KMS-11 (cell line): Measurements from ENCODE around the gene HS2ST1.
"Not testable (repeated sequence)": the region's sequence is repeated elsewhere in the genome, so short reads cannot be mapped to it uniquely, and the experiment has no call there.

Experiments used
- H2AFZ ChIP-seq: fragments of 200-600 bp; sonication (generic); 2 replicates; pipeline ENCODE4 v1.6.1; 2016; ENCODE audit warnings: antibody characterized with exemption, mixed run types, low read depth
- H3K27ac ChIP-seq: fragments of 200-600 bp; sonication (generic); 2 replicates; pipeline ENCODE4 v1.6.1; 2016; ENCODE audit warnings: mild to moderate bottlenecking, mixed run types
- H3K27me3 ChIP-seq: fragments of 200-600 bp; sonication (generic); 2 replicates; pipeline ENCODE4 v1.6.1; 2017; ENCODE audit warnings: mild to moderate bottlenecking, low read depth, mixed run types, moderate library complexity; ENCODE audit not compliant: insufficient read depth
- H3K36me3 ChIP-seq: fragments of 200-600 bp; sonication (generic); 2 replicates; pipeline ENCODE4 v1.6.1; 2017; ENCODE audit warnings: mild to moderate bottlenecking, mixed run types; ENCODE audit not compliant: insufficient read depth
- H3K4me1 ChIP-seq: fragments of 200-600 bp; sonication (generic); 2 replicates; pipeline ENCODE4 v1.6.1; 2016; ENCODE audit warnings: mild to moderate bottlenecking, low read depth, mixed run types; ENCODE audit not compliant: poor library complexity, severe bottlenecking
- H3K4me2 ChIP-seq: fragments of 200-600 bp; sonication (generic); 2 replicates; pipeline ENCODE4 v1.7.0; 2016; ENCODE audit warnings: mild to moderate bottlenecking, mixed run types
- H3K4me3 ChIP-seq: fragments of 200-600 bp; sonication (generic); IDR thresholded peaks from 2 replicates; pipeline ENCODE4 v1.6.1; 2017; ENCODE audit warnings: low read depth, low read length, mixed read lengths; ENCODE audit not compliant: insufficient read depth
- H3K79me2 ChIP-seq: fragments of 200-600 bp; sonication (generic); 2 replicates; pipeline ENCODE4 v1.6.1; 2016; ENCODE audit warnings: low read depth, mixed run types; ENCODE audit not compliant: insufficient read depth
- H3K9ac ChIP-seq: fragments of 200-600 bp; sonication (generic); 2 replicates; pipeline ENCODE4 v1.6.1; 2016; ENCODE audit warnings: mild to moderate bottlenecking, mixed run types
- H4K20me1 ChIP-seq: fragments of 200-600 bp; sonication (generic); 2 replicates; pipeline ENCODE4 v1.6.1; 2016; ENCODE audit warnings: mild to moderate bottlenecking, mixed run types; ENCODE audit not compliant: insufficient read depth
- TF ChIP-seq, protein P1 (sequence below): fragments of 200-600 bp; sonication (generic); conservative IDR thresholded peaks from 2 replicates; pipeline ENCODE4 v1.6.1; 2017; ENCODE audit warnings: low read depth, mild to moderate bottlenecking, antibody characterized with exemption, low read length, moderate library complexity, mixed read lengths

HS2ST1 gene

DNA sequence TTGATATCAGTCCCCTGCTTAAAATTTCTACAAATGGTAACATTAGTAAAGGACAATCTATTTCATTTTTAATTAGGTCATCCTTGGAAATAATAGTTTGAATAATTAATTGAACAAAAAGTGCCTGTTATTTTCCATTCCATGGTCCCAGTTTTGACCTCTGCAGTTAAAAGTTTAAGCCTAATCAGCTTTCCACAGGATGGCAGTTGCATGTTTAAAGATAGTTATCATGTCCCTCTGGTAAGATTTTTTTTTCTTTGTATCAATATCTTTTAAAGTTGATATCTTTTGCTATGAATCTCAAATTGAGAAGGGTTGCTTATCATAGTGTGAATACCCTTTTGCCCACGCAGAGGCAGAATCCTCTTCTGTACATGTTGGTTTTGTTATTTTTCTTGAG is 90.4 kb downstream of the HS2ST1 start:
- H3K4me3 ChIP-seq, result no peak overlapping the region
- no peaks in the 10 kb centered on the region for H4K20me1 ChIP-seq
- H3K4me1 ChIP-seq, result no peaks in the 10 kb centered on the region
- TF ChIP-seq, protein P1, sequence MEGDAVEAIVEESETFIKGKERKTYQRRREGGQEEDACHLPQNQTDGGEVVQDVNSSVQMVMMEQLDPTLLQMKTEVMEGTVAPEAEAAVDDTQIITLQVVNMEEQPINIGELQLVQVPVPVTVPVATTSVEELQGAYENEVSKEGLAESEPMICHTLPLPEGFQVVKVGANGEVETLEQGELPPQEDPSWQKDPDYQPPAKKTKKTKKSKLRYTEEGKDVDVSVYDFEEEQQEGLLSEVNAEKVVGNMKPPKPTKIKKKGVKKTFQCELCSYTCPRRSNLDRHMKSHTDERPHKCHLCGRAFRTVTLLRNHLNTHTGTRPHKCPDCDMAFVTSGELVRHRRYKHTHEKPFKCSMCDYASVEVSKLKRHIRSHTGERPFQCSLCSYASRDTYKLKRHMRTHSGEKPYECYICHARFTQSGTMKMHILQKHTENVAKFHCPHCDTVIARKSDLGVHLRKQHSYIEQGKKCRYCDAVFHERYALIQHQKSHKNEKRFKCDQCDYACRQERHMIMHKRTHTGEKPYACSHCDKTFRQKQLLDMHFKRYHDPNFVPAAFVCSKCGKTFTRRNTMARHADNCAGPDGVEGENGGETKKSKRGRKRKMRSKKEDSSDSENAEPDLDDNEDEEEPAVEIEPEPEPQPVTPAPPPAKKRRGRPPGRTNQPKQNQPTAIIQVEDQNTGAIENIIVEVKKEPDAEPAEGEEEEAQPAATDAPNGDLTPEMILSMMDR, result no peak
- H3K9ac ChIP-seq, result no peak overlapping the region
- no peaks in the 10 kb centered on the region for H3K79me2 ChIP-seq
- no peaks in the 10 kb centered on the region for H3K36me3 ChIP-seq
- H3K27me3 ChIP-seq, result no peaks in the 10 kb centered on the region
- H3K4me2 ChIP-seq, result no peak overlapping the region
- no peak overlapping the region for H2AFZ ChIP-seq
- H3K27ac ChIP-seq, result no peak overlapping the region

DNA sequence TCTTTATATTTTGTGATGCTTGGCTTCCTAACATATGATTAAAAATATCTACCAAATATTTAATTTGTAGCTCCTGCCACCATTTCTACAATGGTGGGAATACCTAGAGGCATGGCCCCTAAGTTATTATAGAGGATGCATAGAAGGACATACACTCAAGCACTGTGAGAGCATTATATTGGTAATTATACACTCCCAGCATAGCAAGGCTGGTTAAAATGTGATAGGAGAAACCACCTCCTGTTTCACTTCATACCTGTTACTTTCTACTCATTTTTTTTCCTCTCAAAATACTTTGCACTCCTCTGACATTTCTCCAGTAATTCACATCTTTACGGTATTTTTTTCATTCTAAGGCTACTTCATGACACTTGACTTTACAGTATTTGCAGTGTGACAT is 92.9 kb downstream of the HS2ST1 start:
- no peak overlapping the region for H3K9ac ChIP-seq
- no peaks in the 10 kb centered on the region for H3K36me3 ChIP-seq
- H2AFZ ChIP-seq, result no peak overlapping the region
- H3K27ac ChIP-seq, result no peak overlapping the region
- H3K27me3 ChIP-seq, result no peaks in the 10 kb centered on the region
- H3K4me3 ChIP-seq, result no peak overlapping the region
- no peaks in the 10 kb centered on the region for H4K20me1 ChIP-seq
- H3K79me2 ChIP-seq, result no peaks in the 10 kb centered on the region
- H3K4me1 ChIP-seq, result no peaks in the 10 kb centered on the region
- TF ChIP-seq, protein P1, result no peak
- H3K4me2 ChIP-seq, result no peak overlapping the region

DNA sequence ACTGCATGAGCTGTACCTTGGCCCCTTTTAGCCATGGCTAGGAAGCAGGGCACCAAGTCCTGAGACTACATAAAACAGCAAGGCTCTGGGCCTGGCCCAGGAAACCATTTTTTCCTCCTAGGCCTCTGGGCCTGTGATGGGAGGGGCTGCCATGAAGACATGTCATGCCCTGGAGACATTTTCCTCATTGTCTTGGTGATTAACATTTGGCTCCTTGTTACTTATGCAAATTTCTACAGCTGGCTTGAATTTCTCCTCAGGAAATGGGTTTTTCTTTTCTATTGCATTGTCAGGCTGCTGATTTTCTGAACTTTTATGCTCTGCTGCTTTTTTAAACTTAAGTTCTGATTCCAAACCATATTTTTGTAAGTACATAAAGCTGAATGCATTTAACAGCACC is 99.0 kb downstream of the HS2ST1 start:
- not testable (repeated sequence) for H3K36me3 ChIP-seq, H3K4me2 ChIP-seq, H3K27me3 ChIP-seq, H3K4me1 ChIP-seq, H3K79me2 ChIP-seq, H3K9ac ChIP-seq, H4K20me1 ChIP-seq, H3K4me3 ChIP-seq, H2AFZ ChIP-seq, H3K27ac ChIP-seq

GRCh38 chr1:87017998-87018672 is 103.7 kb downstream of the HS2ST1 start:
- H3K9ac ChIP-seq, result no peak overlapping the region
- H3K27ac ChIP-seq, result no peak overlapping the region
- no peaks in the 10 kb centered on the region for H3K79me2 ChIP-seq
- no peaks in the 10 kb centered on the region for H3K27me3 ChIP-seq
- TF ChIP-seq, protein P1, result no peak
- H3K4me3 ChIP-seq, result no peak overlapping the region
- no peaks in the 10 kb centered on the region for H3K4me1 ChIP-seq
- H3K36me3 ChIP-seq, result no peaks in the 10 kb centered on the region
- no peaks in the 10 kb centered on the region for H4K20me1 ChIP-seq
- no peak overlapping the region for H3K4me2 ChIP-seq
- H2AFZ ChIP-seq, result no peak overlapping the region

- H2AFZ ChIP-seq, result no peak overlapping the region
- no peaks in the 10 kb centered on the region for H3K79me2 ChIP-seq
- TF ChIP-seq, protein P1, result no peak
- H3K4me2 ChIP-seq, result no peak overlapping the region
- H3K36me3 ChIP-seq, result no peaks in the 10 kb centered on the region
- no peak overlapping the region for H3K9ac ChIP-seq
- peaks cover 8% of the 10 kb centered on the region for H3K4me1 ChIP-seq
- H3K27ac ChIP-seq, result no peak overlapping the region
- H3K27me3 ChIP-seq, result no peaks in the 10 kb centered on the region
- no peaks in the 10 kb centered on the region for H4K20me1 ChIP-seq
- H3K4me3 ChIP-seq, result no peak overlapping the region
Observed at GRCh38 chr1:87023326-87023725, 108.9 kb downstream of the HS2ST1 start.
